Rectal smooth muscle tissue (tissue), 1 donor: ENCODE measurements around the gene BRME1.
A peak's percentile ranks its signal among the peaks of the same experiment; 100 is the strongest.

Source experiments
- H3K27ac ChIP-seq: one replicate; pipeline ENCODE4 v1.7.0; 2013; ENCODE audit warnings: low read depth, low read length, inconsistent platforms
- H3K27me3 ChIP-seq: one replicate; pipeline ENCODE4 v1.7.0; 2013; ENCODE audit warnings: low read length; ENCODE audit not compliant: control insufficient read depth, insufficient read depth
- H3K36me3 ChIP-seq: one replicate; pipeline ENCODE4 v1.7.0; 2013; ENCODE audit warnings: low read length; ENCODE audit not compliant: control insufficient read depth, insufficient read depth
- H3K4me1 ChIP-seq: one replicate; pipeline ENCODE4 v1.7.0; 2013; ENCODE audit warnings: low read length; ENCODE audit not compliant: control insufficient read depth, insufficient read depth
- H3K4me3 ChIP-seq: one replicate; pipeline ENCODE4 v1.7.0; 2013; ENCODE audit warnings: low read length
- H3K9ac ChIP-seq: one replicate; pipeline ENCODE4 v1.7.0; 2013; ENCODE audit warnings: low read length

BRME1 gene

GRCh38 chr19:13833330-13834243 lies 72.3 kb downstream of the BRME1 start:
- Histone ChIP-seq H3K36me3 (peaks cover 13% of the 10 kb centered on the region), H3K4me1 (peaks cover 25% of the 10 kb centered on the region), H3K4me3 (peak overlapping the region; percentile 52), H3K9ac (peak overlapping the region; percentile 26), H3K27me3 (no peaks in the 10 kb centered on the region), H3K27ac (peak overlapping the region; percentile 89)
